H1 (cell line): ENCODE data around the gene DNAI1. TPM values are rescaled to one million over a fixed set of nuclear protein-coding genes. Genes with fewer than 3 reads are reported as not detected.

Experiments
- CTCF ChIA-PET: fragments of 300-600 bp; sonication (Branson Sonifier 250); formaldehyde crosslinking; loops from one replicate; lab custom pipeline; 2021; ENCODE audit not compliant: partially characterized antibody; lab: Charles Lee
- POLR2A ChIA-PET: fragments of 300-600 bp; sonication (Branson Sonifier 250); formaldehyde crosslinking; loops from one replicate; lab custom pipeline; 2021; ENCODE audit warnings: inconsistent platforms; ENCODE audit not compliant: partially characterized antibody; lab: Charles Lee
- DNase-seq, 2 experiments: peaks; one replicate each; pipeline versions ENCODE4 v3.0.0 to v3.0.0-alpha.2; 2010 to 2022; ENCODE audit warnings: low spot score in 2 of 2, low read depth in 1 of 2, mixed read lengths in 1 of 2
- FAIRE-seq: peaks from 2 replicates; lab custom pipeline; 2011; peaks lifted over from hg19 to GRCh38; lab: Jason Lieb, UNC
- H2AFZ ChIP-seq: 2 replicates; pipeline ENCODE4 v1.8.1; 2012; ENCODE audit warnings: low read length, inconsistent platforms
- H2AK5ac ChIP-seq: 2 replicates; pipeline ENCODE4 v1.6.1; 2013; ENCODE audit warnings: low read depth, low read length
- H2BK120ac ChIP-seq: replicated peaks from 2 replicates; pipeline ENCODE3; 2013; ENCODE audit warnings: low read depth, low read length, inconsistent platforms
- H2BK12ac ChIP-seq: 2 replicates; pipeline ENCODE4 v1.6.1; 2013; ENCODE audit warnings: low read depth, low read length
- H2BK15ac ChIP-seq: 2 replicates; pipeline ENCODE4 v1.6.1; 2013; ENCODE audit warnings: low read length
- H2BK20ac ChIP-seq: 2 replicates; pipeline ENCODE4 v1.6.1; 2013; ENCODE audit warnings: low read length
- H2BK5ac ChIP-seq: 2 replicates; pipeline ENCODE4 v1.6.1; 2013; ENCODE audit warnings: low read depth, low read length
- H3K14ac ChIP-seq: 2 replicates; pipeline ENCODE4 v1.6.1; 2013; ENCODE audit warnings: inconsistent platforms; ENCODE audit not compliant: insufficient read length
- H3K18ac ChIP-seq: 2 replicates; pipeline ENCODE4 v1.6.1; 2013; ENCODE audit warnings: low read length; ENCODE audit errors: extremely low read depth
- H3K23ac ChIP-seq: 2 replicates; pipeline ENCODE4 v1.6.1; 2013; ENCODE audit warnings: inconsistent platforms; ENCODE audit not compliant: insufficient read length
- H3K23me2 ChIP-seq: 2 replicates; pipeline ENCODE4 v1.6.1; 2013; ENCODE audit warnings: low read depth, low read length
- H3K27ac ChIP-seq: 2 replicates; pipeline ENCODE4 v1.6.1; 2011; ENCODE audit warnings: low read depth, low read length, inconsistent platforms
- H3K27me3 ChIP-seq, 4 experiments: replicated peaks in 1 of 4; 1 replicate in 1 of 4; 2 replicates in 3 of 4; pipeline versions ENCODE4 v1.6.1 to v1.8.1; 2011 to 2013; ENCODE audit warnings: low read length in 3 of 4, mild to moderate bottlenecking in 3 of 4, inconsistent platforms in 2 of 4, mixed read lengths in 2 of 4, moderate library complexity in 1 of 4; ENCODE audit not compliant: control insufficient read depth in 3 of 4, insufficient read depth in 3 of 4; ENCODE audit errors: extremely low read depth in 1 of 4
- H3K36me3 ChIP-seq, 4 experiments: 2 replicates each; pipeline versions ENCODE4 v1.6.1 to v1.8.1; 2011 to 2013; ENCODE audit warnings: mild to moderate bottlenecking in 4 of 4, low read length in 3 of 4, moderate library complexity in 2 of 4, control low read depth in 1 of 4, inconsistent platforms in 1 of 4; ENCODE audit not compliant: insufficient read depth in 4 of 4, control insufficient read depth in 2 of 4
- H3K4ac ChIP-seq: replicated peaks from 2 replicates; pipeline ENCODE3; 2013; ENCODE audit warnings: low read length, low read depth, mixed read lengths, inconsistent platforms; ENCODE audit not compliant: insufficient read length
- H3K4me1 ChIP-seq, 4 experiments: replicated peaks in 1 of 4; 1 replicate in 1 of 4; 2 replicates in 3 of 4; pipeline versions ENCODE4 v1.6.1 to v1.8.1; 2011 to 2013; ENCODE audit warnings: low read length in 3 of 4, inconsistent platforms in 2 of 4, mixed read lengths in 1 of 4; ENCODE audit not compliant: insufficient read depth in 4 of 4, control insufficient read depth in 3 of 4
- H3K4me2 ChIP-seq, 2 experiments: 2 replicates each; pipeline versions ENCODE4 v1.6.1 to v1.8.1; 2011 to 2013; ENCODE audit warnings: low read depth in 2 of 2, low read length in 2 of 2, control low read depth in 1 of 2, inconsistent platforms in 1 of 2, mild to moderate bottlenecking in 1 of 2; ENCODE audit not compliant: insufficient read depth in 1 of 2
- H3K4me3 ChIP-seq, 4 experiments: fragments of 200-600, 300-600 bp in 1 of 4; sonication (generic), shearing (Covaris generic), sonication (Bioruptor Twin) in 1 of 4; 2 replicates each; pipeline versions ENCODE4 v1.5.1 to v1.8.1; 2011 to 2016; ENCODE audit warnings: low read length in 4 of 4, low read depth in 3 of 4, control low read depth in 2 of 4, inconsistent platforms in 2 of 4, mild to moderate bottlenecking in 2 of 4, mixed read lengths in 1 of 4, moderate library complexity in 1 of 4; ENCODE audit not compliant: insufficient read depth in 2 of 4; ENCODE audit errors: extremely low read depth in 1 of 4
- H3K56ac ChIP-seq: replicated peaks from 2 replicates; pipeline ENCODE3; 2013; ENCODE audit warnings: low read depth, mild to moderate bottlenecking, mixed read lengths, low read length, inconsistent platforms; ENCODE audit not compliant: insufficient read length
- H3K79me1 ChIP-seq: 2 replicates; pipeline ENCODE4 v1.6.1; 2013; ENCODE audit warnings: low read depth, low read length, control low read depth
- H3K79me2 ChIP-seq, 2 experiments: 2 replicates each; pipeline versions ENCODE4 v1.6.1 to v1.8.1; 2012 to 2013; ENCODE audit warnings: low read length in 2 of 2, mild to moderate bottlenecking in 2 of 2, inconsistent platforms in 1 of 2; ENCODE audit not compliant: insufficient read depth in 2 of 2, control insufficient read depth in 1 of 2
- H3K9ac ChIP-seq, 4 experiments: replicated peaks in 1 of 4; 1 replicate in 1 of 4; 2 replicates in 3 of 4; pipeline versions ENCODE4 v1.6.1 to v1.8.1; 2011 to 2013; ENCODE audit warnings: low read depth in 3 of 4, low read length in 3 of 4, control low read depth in 2 of 4, mild to moderate bottlenecking in 2 of 4, moderate library complexity in 2 of 4, inconsistent platforms in 1 of 4; ENCODE audit errors: extremely low read depth in 1 of 4
- H3K9me3 ChIP-seq, 2 experiments: 2 replicates each; pipeline versions ENCODE4 v1.6.1 to v1.8.1; 2012 to 2013; ENCODE audit warnings: mild to moderate bottlenecking in 2 of 2, moderate library complexity in 2 of 2, control low read depth in 1 of 2, inconsistent platforms in 1 of 2, low read depth in 1 of 2, low read length in 1 of 2, mixed read lengths in 1 of 2; ENCODE audit not compliant: insufficient read depth in 2 of 2
- H4K20me1 ChIP-seq, 2 experiments: replicated peaks in 1 of 2; 2 replicates each; pipeline versions ENCODE3 to v1.8.1; 2011 to 2013; ENCODE audit warnings: inconsistent platforms in 2 of 2, low read length in 2 of 2, mild to moderate bottlenecking in 1 of 2; ENCODE audit not compliant: insufficient read depth in 2 of 2, control insufficient read depth in 1 of 2
- H4K5ac ChIP-seq: 2 replicates; pipeline ENCODE4 v1.6.1; 2013; ENCODE audit warnings: low read length, low read depth, mixed read lengths, inconsistent platforms; ENCODE audit not compliant: insufficient read length
- H4K8ac ChIP-seq: 2 replicates; pipeline ENCODE4 v1.8.0; 2013; ENCODE audit warnings: mild to moderate bottlenecking, moderate library complexity, low read length, inconsistent platforms; ENCODE audit not compliant: insufficient read depth; ENCODE audit errors: extremely low read depth
- H4K91ac ChIP-seq: replicated peaks from 2 replicates; pipeline ENCODE3; 2013; ENCODE audit warnings: low read length, mixed read lengths, inconsistent platforms; ENCODE audit not compliant: insufficient read length
- CEBPB ChIP-seq: IDR thresholded peaks from 2 replicates; pipeline ENCODE4 v1.6.1; 2012; ENCODE audit warnings: low read depth, low read length
- EZH2 ChIP-seq: fragments of 200-600 bp; sonication (generic); IDR thresholded peaks from 2 replicates; pipeline ENCODE4 v1.7.1; 2012; ENCODE audit warnings: low read depth, mild to moderate bottlenecking, moderate library complexity, low read length, inconsistent platforms; ENCODE audit not compliant: severe bottlenecking
- GABPA ChIP-seq: IDR thresholded peaks from 2 replicates; pipeline ENCODE4 v1.6.1; 2011; ENCODE audit warnings: mild to moderate bottlenecking, low read length, moderate library complexity, borderline replicate concordance; ENCODE audit not compliant: insufficient read depth
- SP1 ChIP-seq: IDR thresholded peaks from 2 replicates; pipeline ENCODE4 v1.6.1; 2011; ENCODE audit warnings: low read depth, low read length
- TAF1 ChIP-seq: IDR thresholded peaks from 2 replicates; pipeline ENCODE4 v1.6.1; 2011; ENCODE audit warnings: mild to moderate bottlenecking, low read depth, low read length
- WGBS, 2 experiments: shearing (Covaris generic) in 1 of 2; methylation state at CpG; one replicate each; pipeline versions ENCODE4 v1.1.6 to v1.1.7; 2013 to 2015; ENCODE audit warnings: low lambda C conversion rate in 2 of 2, mixed read lengths in 2 of 2, inconsistent platforms in 1 of 2, low coverage in 1 of 2, missing lambda C conversion rate in 1 of 2; ENCODE audit not compliant: insufficient replicate concordance in 2 of 2, insufficient coverage in 1 of 2, insufficient read length in 1 of 2; ENCODE audit errors: extremely low coverage in 1 of 2, missing lambda C conversion rate in 1 of 2; 5-methylcytosine and 5-hydroxymethylcytosine counted together
- polyA plus RNA-seq, 7 experiments: library from polyadenylated mRNA; depleted of rRNA in 3 of 7; stranded (reverse) in 5 of 7; unstranded in 2 of 7; fragments of >200 nt in 5 of 7; fragments of 200-250 nt in 2 of 7; gene quantifications; 1 replicate in 5 of 7; 2 replicates in 1 of 7; 4 replicates in 1 of 7; pipeline versions ENCODE4 v1.2.1 to v1.2.3, GENCODE V29; 2011 to 2013; ENCODE audit warnings: missing spikeins in 2 of 7, mixed read lengths in 2 of 7
- total RNA-seq: library from RNA; stranded (reverse); fragmentation: NEBNext Ultra II Directional; extraction: Animal tissue kit (Norgen Biotek cat#: 25700); gene quantifications from 2 replicates; pipeline ENCODE4 v1.2.1, GENCODE V29; 2021

DNAI1 gene
- total and polyA plus RNA-seq, 2 of the 8 experiments (the other 6 are each of a cell fraction or from before 2014, with no cell fraction given) = 0.37 to 0.54 TPM

DNA sequence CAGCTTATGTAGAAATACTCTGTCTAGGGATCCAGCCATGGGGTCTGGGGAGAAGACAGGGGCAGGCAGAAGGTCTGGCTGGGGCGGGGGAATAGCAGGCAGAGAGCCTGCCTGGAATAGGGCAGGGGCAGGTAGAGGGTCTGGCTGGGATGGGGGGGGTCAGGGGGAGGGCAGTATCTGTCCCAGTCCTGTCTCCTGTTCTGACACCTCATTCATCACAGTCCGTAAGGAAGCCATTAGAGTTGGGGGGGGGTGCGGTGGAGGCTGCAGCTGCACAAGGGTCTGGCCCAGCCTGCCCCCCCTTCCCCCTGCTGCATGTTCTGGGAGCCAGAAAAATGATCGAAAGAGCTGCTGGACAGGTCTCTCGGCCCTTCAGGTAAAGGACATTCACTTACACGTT, 98.3 kb downstream of the DNAI1 start:
- WGBS, 2 experiments = 72% methylated on average over 5 of the region's 6 CpGs; no CpG with 5 or more reads in 1 of the 2 experiments
- POLR2A ChIA-PET = interaction anchor here (1.2 to 1.9 kb wide), 2 partner anchors 26 to 34 kb away, joined by 3 to 10 read pairs; no protein-coding TSS in a partner anchor
- no peak overlapping the region for H2BK15ac ChIP-seq
- TF ChIP-seq GABPA = no peak
- no peak for TF ChIP-seq TAF1
- no peak for TF ChIP-seq SP1
- no peak for TF ChIP-seq CEBPB
- no peak for TF ChIP-seq EZH2

More for the DNA sequence above, 98.3 kb downstream of the DNAI1 start:
- Histone ChIP-seq H3K36me3 (no peaks in the 10 kb centered on the region), H3K4me1 (peaks cover 10 to 29% (median 23%) of the 10 kb centered on the region in 4 experiments), H2AK5ac (no peak overlapping the region), H2BK5ac (no peak overlapping the region), H4K20me1 (no peaks in the 10 kb centered on the region), H3K27ac (no peak overlapping the region), H3K23ac (no peak overlapping the region), H3K9me3 (0 out of 4 replicates have a peak, but pooled peaks cover 0 to 2% of the 10 kb centered on the region in 2 experiments), H3K79me2 (no peaks in the 10 kb centered on the region), H3K23me2 (no peaks in the 10 kb centered on the region), H4K91ac (no peak overlapping the region), H3K14ac (no peak overlapping the region), H4K8ac (no peak overlapping the region), H3K79me1 (0 out of 2 replicates have a peak, but pooled peaks cover 2% of the 10 kb centered on the region), H2AFZ (no peak overlapping the region), H3K18ac (no peak overlapping the region), H2BK120ac (no peak overlapping the region), H3K4me2 (no peak overlapping the region), H3K27me3 (no peaks in the 10 kb centered on the region), H2BK12ac (no peak overlapping the region), H3K4ac (no peak overlapping the region), H3K4me3 (no peak overlapping the region), H4K5ac (no peak overlapping the region), H3K9ac (no peak overlapping the region), H2BK20ac (no peak overlapping the region), H3K56ac (no peak overlapping the region)
- CTCF ChIA-PET = interaction anchor here (2.1 to 11.9 kb wide), 6 partner anchors 9 to 48 kb away, joined by 7 to 241 read pairs (median 85); no protein-coding TSS in a partner anchor
- FAIRE-seq (no peak), DNase-seq (no peak)
